Chondrocyte (in vitro differentiated cells): ENCODE results near the gene ZBTB40. TPM values are rescaled to one million over a fixed set of nuclear protein-coding genes. Genes with fewer than 3 reads are reported as not detected.

Experiments used
- DNase-seq: peaks from one replicate; pipeline ENCODE4 v3.0.0; 2021; ENCODE audit warnings: mixed read lengths, low spot score
- H3K27ac Mint-ChIP-seq: one replicate; pipeline ENCODE4 v1.8.0; 2021; ENCODE audit warnings: mild to moderate bottlenecking, moderate library complexity, mixed read lengths; ENCODE audit not compliant: unreplicated experiment
- H3K27me3 Mint-ChIP-seq: 2 replicates; pipeline ENCODE4 v1.8.0; 2021; ENCODE audit warnings: low read depth, mixed read lengths
- H3K36me3 Mint-ChIP-seq: 2 replicates; pipeline ENCODE4 v1.8.0; 2021; ENCODE audit warnings: low read depth, mixed read lengths
- H3K4me1 Mint-ChIP-seq: 2 replicates; pipeline ENCODE4 v1.8.0; 2021; ENCODE audit warnings: low read depth, mild to moderate bottlenecking, mixed read lengths
- H3K4me3 Mint-ChIP-seq: one replicate; pipeline ENCODE4 v1.8.0; 2021; ENCODE audit warnings: mild to moderate bottlenecking, moderate library complexity, mixed read lengths; ENCODE audit not compliant: unreplicated experiment
- H3K9me3 Mint-ChIP-seq: 2 replicates; pipeline ENCODE4 v1.8.0; 2021; ENCODE audit warnings: low read depth, mixed read lengths
- CTCF ChIP-seq: fragments of 200-600 bp; sonication (generic); IDR thresholded peaks from 2 replicates; pipeline ENCODE4 v1.5.0; 2021; ENCODE audit warnings: antibody characterized with exemption, mild to moderate bottlenecking, moderate library complexity
- total RNA-seq: library from RNA; stranded (reverse); gene quantifications from 3 replicates; pipeline ENCODE4 v1.2.1, GENCODE V29; 2021

Gene ZBTB40
- total RNA-seq, 1 donor from 2014 or later = 16.3 TPM

- no peak for DNase-seq
- no peak for TF ChIP-seq CTCF
- H3K27me3 Mint-ChIP-seq = peaks cover 65% of the 10 kb centered on the region
- H3K4me1 Mint-ChIP-seq = no peaks in the 10 kb centered on the region
- no peaks in the 10 kb centered on the region for H3K36me3 Mint-ChIP-seq
- H3K27ac Mint-ChIP-seq = no peak overlapping the region
- no peaks in the 10 kb centered on the region for H3K9me3 Mint-ChIP-seq
- H3K4me3 Mint-ChIP-seq = no peak overlapping the region
These were observed 98.4 kb downstream of the ZBTB40 start for GRCh38 chr1:22550021-22550420.

- no peaks in the 10 kb centered on the region for H3K36me3 Mint-ChIP-seq
- H3K27me3 Mint-ChIP-seq = peaks cover 58% of the 10 kb centered on the region
- H3K4me3 Mint-ChIP-seq = no peak overlapping the region
- H3K9me3 Mint-ChIP-seq = no peaks in the 10 kb centered on the region
- TF ChIP-seq CTCF = no peak
- no peak overlapping the region for H3K27ac Mint-ChIP-seq
- H3K4me1 Mint-ChIP-seq = no peaks in the 10 kb centered on the region
- DNase-seq = no peak
These were observed 99.9 kb downstream of the ZBTB40 start for GRCh38 chr1:22551591-22551990.

- peaks cover 2% of the 10 kb centered on the region for H3K4me1 Mint-ChIP-seq
- no peak overlapping the region for H3K4me3 Mint-ChIP-seq
- H3K27me3 Mint-ChIP-seq = peaks cover 56% of the 10 kb centered on the region
- H3K36me3 Mint-ChIP-seq = no peaks in the 10 kb centered on the region
- no peaks in the 10 kb centered on the region for H3K9me3 Mint-ChIP-seq
- TF ChIP-seq CTCF = no peak
- DNase-seq = no peak
- no peak overlapping the region for H3K27ac Mint-ChIP-seq
These were observed 100.4 kb downstream of the ZBTB40 start for GRCh38 chr1:22552021-22552420.

- no peak for DNase-seq
- peaks cover 48% of the 10 kb centered on the region for H3K27me3 Mint-ChIP-seq
These were observed 101.6 kb downstream of the ZBTB40 start for GRCh38 chr1:22553104-22553880.

GRCh38 chr1:22553991-22554522 lies 102.4 kb downstream of the ZBTB40 start:
- Mint-ChIP-seq H3K36me3 (no peaks in the 10 kb centered on the region), H3K9me3 (no peaks in the 10 kb centered on the region), H3K4me3 (no peak overlapping the region), H3K4me1 (peaks cover 9% of the 10 kb centered on the region), H3K27ac (no peak overlapping the region), H3K27me3 (peaks cover 43% of the 10 kb centered on the region)
- TF ChIP-seq CTCF = no peak
- no peak for DNase-seq

More at GRCh38 chr1:22553104-22553880, 101.6 kb downstream of the ZBTB40 start:
- Mint-ChIP-seq H3K27ac (no peak overlapping the region), H3K4me3 (no peak overlapping the region), H3K4me1 (peaks cover 9% of the 10 kb centered on the region), H3K36me3 (no peaks in the 10 kb centered on the region), H3K9me3 (no peaks in the 10 kb centered on the region)
- no peak for TF ChIP-seq CTCF
